D721Med (cell line): ENCODE measurements around the gene ZC3H18.

Experiments
- DNase-seq: peaks from one replicate; pipeline ENCODE4 v3.0.0; 2011; ENCODE audit warnings: low spot score; ENCODE audit not compliant: insufficient read length
- FAIRE-seq: peaks from 2 replicates; lab custom pipeline; 2011; peaks lifted over from hg19 to GRCh38; lab: Jason Lieb, UNC
- TF ChIP-seq, protein P1 (sequence below): IDR thresholded peaks from 2 replicates; pipeline ENCODE4 v1.5.1; 2012; ENCODE audit warnings: mild to moderate bottlenecking, control low read depth; ENCODE audit not compliant: insufficient read depth; ENCODE audit errors: missing control alignments

ZC3H18 gene

DNA sequence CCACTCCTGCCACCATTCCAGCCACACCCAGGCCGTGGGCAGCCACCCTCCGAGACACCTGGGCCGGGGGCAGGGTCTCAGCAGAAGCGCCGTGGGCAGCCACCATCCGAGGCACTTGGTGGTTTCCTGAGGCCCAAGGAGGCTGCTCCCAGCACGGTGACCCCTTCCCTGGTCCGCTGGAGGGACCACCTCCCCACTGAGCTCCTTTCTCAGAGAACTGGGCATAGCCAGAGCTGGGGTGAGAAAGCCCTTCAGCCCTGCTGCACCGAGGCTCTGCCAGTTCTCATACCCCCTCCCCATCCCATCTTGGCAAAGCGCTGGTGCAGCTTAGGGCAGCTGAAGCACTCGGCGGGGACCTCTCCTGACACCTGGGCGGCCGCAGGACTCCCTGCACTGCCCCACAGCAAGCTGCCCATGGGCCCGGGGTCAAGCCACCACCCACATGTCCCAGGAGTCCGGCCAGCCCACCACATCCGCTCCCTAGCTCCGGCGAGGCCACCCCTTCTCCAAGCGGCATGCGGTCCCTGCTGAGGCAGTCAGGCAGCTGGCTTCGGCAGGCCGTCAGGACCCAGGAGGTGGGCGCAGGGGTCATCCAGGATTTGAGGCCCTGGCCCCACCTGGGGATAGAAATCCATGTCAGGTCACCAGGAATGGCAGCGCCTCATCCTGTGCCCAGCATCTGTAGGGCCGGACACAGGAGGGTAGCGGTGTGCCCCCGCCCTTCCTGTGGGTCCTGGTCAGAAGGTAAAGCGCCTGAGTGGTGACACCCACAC is 82.0 kb downstream of the ZC3H18 start:
- FAIRE-seq (no peak), DNase-seq (no peak)
- TF ChIP-seq, protein P1, sequence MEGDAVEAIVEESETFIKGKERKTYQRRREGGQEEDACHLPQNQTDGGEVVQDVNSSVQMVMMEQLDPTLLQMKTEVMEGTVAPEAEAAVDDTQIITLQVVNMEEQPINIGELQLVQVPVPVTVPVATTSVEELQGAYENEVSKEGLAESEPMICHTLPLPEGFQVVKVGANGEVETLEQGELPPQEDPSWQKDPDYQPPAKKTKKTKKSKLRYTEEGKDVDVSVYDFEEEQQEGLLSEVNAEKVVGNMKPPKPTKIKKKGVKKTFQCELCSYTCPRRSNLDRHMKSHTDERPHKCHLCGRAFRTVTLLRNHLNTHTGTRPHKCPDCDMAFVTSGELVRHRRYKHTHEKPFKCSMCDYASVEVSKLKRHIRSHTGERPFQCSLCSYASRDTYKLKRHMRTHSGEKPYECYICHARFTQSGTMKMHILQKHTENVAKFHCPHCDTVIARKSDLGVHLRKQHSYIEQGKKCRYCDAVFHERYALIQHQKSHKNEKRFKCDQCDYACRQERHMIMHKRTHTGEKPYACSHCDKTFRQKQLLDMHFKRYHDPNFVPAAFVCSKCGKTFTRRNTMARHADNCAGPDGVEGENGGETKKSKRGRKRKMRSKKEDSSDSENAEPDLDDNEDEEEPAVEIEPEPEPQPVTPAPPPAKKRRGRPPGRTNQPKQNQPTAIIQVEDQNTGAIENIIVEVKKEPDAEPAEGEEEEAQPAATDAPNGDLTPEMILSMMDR = no peak

GRCh38 chr16:88652762-88653063 is 82.5 kb downstream of the ZC3H18 start:
- DNase-seq = no peak
- FAIRE-seq = no peak

GRCh38 chr16:88653101-88653500 is 82.9 kb downstream of the ZC3H18 start:
- TF ChIP-seq, protein P1 = no peak
- FAIRE-seq = no peak
- no peak for DNase-seq

More at GRCh38 chr16:88652762-88653063, 82.5 kb downstream of the ZC3H18 start:
- TF ChIP-seq, protein P1 = no peak

- TF ChIP-seq, protein P1 = no peak
- DNase-seq = no peak
- FAIRE-seq = no peak
Measured at GRCh38 chr16:88653596-88654362, 83.6 kb downstream of the ZC3H18 start.

DNA sequence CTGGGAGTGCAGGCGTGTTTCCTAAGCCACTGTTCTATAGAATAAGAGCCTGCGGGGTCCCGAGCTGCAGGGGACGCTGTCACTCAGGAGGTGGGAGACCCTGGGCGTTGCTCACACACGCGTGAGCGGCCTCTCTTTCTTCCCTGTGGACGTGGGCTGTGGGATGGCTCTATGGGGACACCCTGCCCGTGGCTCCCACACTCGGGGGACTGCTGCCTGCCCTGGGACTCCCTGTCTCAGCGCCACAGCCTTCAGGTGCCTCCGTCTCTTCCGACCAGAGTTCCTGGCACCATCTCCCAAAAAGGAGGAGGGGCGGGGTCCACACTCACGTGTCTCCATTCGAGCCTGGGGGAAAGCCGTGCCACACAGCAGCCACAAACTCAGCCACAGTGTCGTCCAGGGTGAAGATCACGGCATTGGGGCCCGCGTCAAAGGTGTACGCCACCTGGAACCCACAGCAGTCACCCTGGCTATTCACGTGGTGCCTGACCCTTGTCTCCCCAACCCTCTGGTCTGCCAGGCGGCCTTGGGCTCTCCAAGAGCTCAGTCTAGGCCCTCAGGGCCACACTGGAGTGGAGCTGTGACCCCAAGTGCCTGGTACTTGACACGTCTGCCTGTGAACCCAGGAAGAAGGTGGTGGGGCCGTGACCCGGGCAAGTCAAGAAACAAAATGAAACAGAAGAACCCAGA is 84.3 kb downstream of the ZC3H18 start:
- FAIRE-seq = no peak
- TF ChIP-seq, protein P1 = no peak

GRCh38 chr16:88655053-88655732 is 85.0 kb downstream of the ZC3H18 start:
- DNase-seq = no peak
- TF ChIP-seq, protein P1 = no peak
- FAIRE-seq = no peak

More for the DNA sequence above, 84.3 kb downstream of the ZC3H18 start:
- DNase-seq = no peak
